Lung (tissue), 12 donors: ENCODE data around the gene COA6. TPM values are rescaled to one million over a fixed set of nuclear protein-coding genes. Genes with fewer than 3 reads are reported as not detected.

ENCODE experiments used
- ATAC-seq: fragments of 200-7000 bp; cut with Tn5 transposase; one replicate; pipeline ENCODE4 v1.9.1; 2020; ENCODE audit warnings: moderate number of reproducible peaks; ENCODE audit not compliant: insufficient read depth, low FRiP score
- DNase-seq, 3 donors: peaks; one replicate each; pipeline ENCODE4 v3.0.0-alpha.2; 2013 to 2017
- H3K27ac ChIP-seq, 2 donors: one replicate each; pipeline ENCODE4 v1.5.1; 2013; ENCODE audit warnings: mild to moderate bottlenecking in 2 of 2, moderate library complexity in 2 of 2, control low read depth in 1 of 2, inconsistent platforms in 1 of 2, low read depth in 1 of 2, low read length in 1 of 2
- H3K27me3 ChIP-seq, 3 donors: one replicate each; pipeline ENCODE4 v1.5.1; 2013; ENCODE audit warnings: low read length in 2 of 3; ENCODE audit not compliant: control insufficient read depth in 3 of 3, insufficient read depth in 3 of 3
- H3K36me3 ChIP-seq, 4 donors: one replicate each; pipeline ENCODE4 v1.5.1; 2013; ENCODE audit warnings: low read length in 4 of 4, mild to moderate bottlenecking in 1 of 4, moderate library complexity in 1 of 4; ENCODE audit not compliant: control insufficient read depth in 4 of 4, insufficient read depth in 4 of 4
- H3K4me1 ChIP-seq, 5 donors: one replicate each; pipeline ENCODE4 v1.5.1; 2013; ENCODE audit warnings: low read length in 5 of 5, mild to moderate bottlenecking in 2 of 5, moderate library complexity in 1 of 5; ENCODE audit not compliant: control insufficient read depth in 5 of 5, insufficient read depth in 5 of 5
- H3K4me3 ChIP-seq: one replicate; pipeline ENCODE4 v1.5.1; 2013; ENCODE audit warnings: mild to moderate bottlenecking, control low read depth, moderate library complexity
- H3K9ac ChIP-seq, 2 donors: one replicate each; pipeline ENCODE4 v1.5.1; 2013; ENCODE audit warnings: low read length in 2 of 2, control low read depth in 1 of 2; ENCODE audit not compliant: insufficient read depth in 1 of 2
- H3K9me3 ChIP-seq, 4 donors: one replicate each; pipeline ENCODE4 v1.5.1; 2013; ENCODE audit warnings: low read length in 3 of 4, mild to moderate bottlenecking in 1 of 4, moderate library complexity in 1 of 4; ENCODE audit not compliant: control insufficient read depth in 4 of 4, insufficient read depth in 3 of 4
- CTCF ChIP-seq: IDR thresholded peaks from 2 replicates; pipeline ENCODE4 v1.5.1; 2012; ENCODE audit warnings: mild to moderate bottlenecking; ENCODE audit errors: control extremely low read depth, extremely low read depth
- WGBS, 2 donors: extraction: QIAGEN DNeasy Blood & Tissue Kit; methylation state at CpG; one replicate each; pipeline ENCODE4 v1.1.7; 2013; 5-methylcytosine and 5-hydroxymethylcytosine counted together
- polyA plus RNA-seq, 2 donors: library from polyadenylated mRNA; stranded (reverse); fragments of 200-250 nt; gene quantifications; one replicate each; pipeline ENCODE4 v1.2.1, GENCODE V29; 2013
- total RNA-seq, 2 donors: library from RNA; depleted of rRNA in 1 of 2; stranded (reverse); fragments of >200 nt in 1 of 2; gene quantifications; one replicate each; pipeline ENCODE4 v1.2.1, GENCODE V29; 2014 to 2021
- donor health status: control.
- donor health status: control.
- donor health status: Bipolar disorder and iron deficiency.
- donor health status: healthy.
- donor health status: DM: yes; HTN: yes; CAD: no.

Gene COA6
- total and polyA plus RNA-seq, 4 donors, result 12.9 to 67.5 (median 40.3) TPM

- ATAC-seq (peak; percentile 66), DNase-seq (peak; percentile 51 to 62 (median 58))
- H3K9ac ChIP-seq, result no peak overlapping the region
- peak; percentile 40 for TF ChIP-seq CTCF
- 22 to 24% methylated on average over 20 of the region's 20 CpGs for WGBS, 2 donors
- H3K4me3 ChIP-seq, result no peak overlapping the region
- H3K27ac ChIP-seq, result no peak overlapping the region
- H3K27me3 ChIP-seq, result peaks cover 0 to 16% (median 15%) of the 10 kb centered on the region in 3 donors
- no peaks in the 10 kb centered on the region for H3K36me3 ChIP-seq
- peaks cover 0 to 3% (median 0%) of the 10 kb centered on the region in 4 donors for H3K9me3 ChIP-seq
- H3K4me1 ChIP-seq, result peaks cover 0 to 3% (median 0%) of the 10 kb centered on the region in 5 donors
These were observed 46.5 kb upstream of the COA6 start for GRCh38 chr1:234326497-234327366.

- DNase-seq, result no peak
- Histone ChIP-seq H3K27ac (no peak overlapping the region), H3K9me3 (peaks cover 0 to 3% (median 0%) of the 10 kb centered on the region in 4 donors), H3K27me3 (peaks cover 0 to 16% (median 14%) of the 10 kb centered on the region in 3 donors), H3K4me3 (no peak overlapping the region), H3K9ac (no peak overlapping the region), H3K4me1 (peaks cover 0 to 3% (median 0%) of the 10 kb centered on the region in 5 donors), H3K36me3 (no peaks in the 10 kb centered on the region)
- ATAC-seq, result no peak
- WGBS, 2 donors, result 89 to 95% methylated on average over 9 of the region's 9 CpGs
- no peak for TF ChIP-seq CTCF
These were observed 45.6 kb upstream of the COA6 start for GRCh38 chr1:234327577-234328164.

- Histone ChIP-seq H3K27ac (no peak overlapping the region), H3K9me3 (no peaks in the 10 kb centered on the region), H3K9ac (no peak overlapping the region), H3K36me3 (no peaks in the 10 kb centered on the region), H3K4me3 (no peak overlapping the region), H3K4me1 (peaks cover 0 to 3% (median 0%) of the 10 kb centered on the region in 5 donors), H3K27me3 (peaks cover 0 to 3% (median 2%) of the 10 kb centered on the region in 3 donors)
- ATAC-seq (no peak), DNase-seq (no peak)
- 86 to 89% methylated on average over 4 of the region's 4 CpGs for WGBS, 2 donors
- no peak for TF ChIP-seq CTCF
These were observed 42.4 kb upstream of the COA6 start for GRCh38 chr1:234330843-234331215.
